HG03442 (cell line): Measurements from ENCODE around the gene SH3BP1.
"Not testable (repeated sequence)": the region's sequence is repeated elsewhere in the genome, so short reads cannot be mapped to it uniquely, and the experiment has no call there.

Experiments
- ATAC-seq: cut with Tn5 transposase; IDR thresholded peaks from one replicate; pipeline ENCODE4 v1.9.1; 2021; ENCODE audit warnings: mild to moderate bottlenecking, moderate library complexity; ENCODE audit not compliant: unreplicated experiment

The SH3BP1 gene

DNA sequence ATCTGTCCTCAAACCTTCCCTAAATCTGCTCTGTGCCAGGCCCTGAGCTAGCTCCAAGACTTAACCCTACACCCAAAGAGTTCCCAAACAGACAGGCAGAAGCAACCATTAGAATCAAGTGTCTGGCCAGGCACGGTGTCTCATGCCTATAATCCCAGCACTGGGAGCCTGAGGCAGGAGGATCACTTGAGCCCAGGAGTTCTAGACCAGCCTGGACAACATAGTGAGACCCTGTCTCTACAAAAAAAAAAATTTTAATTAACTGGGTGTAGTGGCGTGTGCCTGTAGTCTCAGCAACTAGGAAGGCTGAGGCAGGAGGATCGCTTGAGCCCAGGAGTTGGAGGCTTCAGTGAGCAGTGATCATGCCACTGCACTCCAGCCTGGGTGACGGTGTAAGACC is 17.1 kb downstream of the SH3BP1 start:
- not testable (repeated sequence) for ATAC-seq

DNA sequence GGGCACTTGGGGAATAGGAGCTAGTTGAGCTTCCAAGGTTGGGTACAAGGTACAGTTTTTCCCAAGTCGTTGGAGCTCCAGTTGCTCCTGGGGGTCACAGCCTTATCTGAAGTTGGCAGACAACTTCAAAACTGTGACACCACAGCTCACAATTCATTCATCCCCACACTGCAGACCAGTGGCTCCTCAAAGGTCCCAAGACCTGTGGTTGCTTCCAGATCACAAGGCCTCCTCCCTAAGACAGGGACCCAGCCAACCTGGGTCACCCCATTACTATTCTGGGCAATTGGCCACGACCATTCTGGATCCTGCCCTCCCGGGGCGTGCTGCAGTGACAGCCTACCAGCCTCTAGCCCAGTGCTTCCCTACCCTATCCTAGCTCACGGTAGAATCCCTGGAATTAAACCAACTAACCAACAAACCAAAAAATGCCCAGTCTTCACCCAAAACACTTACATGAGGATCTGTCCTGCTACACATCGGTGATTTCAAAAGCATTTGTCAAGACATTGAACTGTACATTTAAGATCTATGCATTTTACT is 18.2 kb downstream of the SH3BP1 start:
- no peak for ATAC-seq

DNA sequence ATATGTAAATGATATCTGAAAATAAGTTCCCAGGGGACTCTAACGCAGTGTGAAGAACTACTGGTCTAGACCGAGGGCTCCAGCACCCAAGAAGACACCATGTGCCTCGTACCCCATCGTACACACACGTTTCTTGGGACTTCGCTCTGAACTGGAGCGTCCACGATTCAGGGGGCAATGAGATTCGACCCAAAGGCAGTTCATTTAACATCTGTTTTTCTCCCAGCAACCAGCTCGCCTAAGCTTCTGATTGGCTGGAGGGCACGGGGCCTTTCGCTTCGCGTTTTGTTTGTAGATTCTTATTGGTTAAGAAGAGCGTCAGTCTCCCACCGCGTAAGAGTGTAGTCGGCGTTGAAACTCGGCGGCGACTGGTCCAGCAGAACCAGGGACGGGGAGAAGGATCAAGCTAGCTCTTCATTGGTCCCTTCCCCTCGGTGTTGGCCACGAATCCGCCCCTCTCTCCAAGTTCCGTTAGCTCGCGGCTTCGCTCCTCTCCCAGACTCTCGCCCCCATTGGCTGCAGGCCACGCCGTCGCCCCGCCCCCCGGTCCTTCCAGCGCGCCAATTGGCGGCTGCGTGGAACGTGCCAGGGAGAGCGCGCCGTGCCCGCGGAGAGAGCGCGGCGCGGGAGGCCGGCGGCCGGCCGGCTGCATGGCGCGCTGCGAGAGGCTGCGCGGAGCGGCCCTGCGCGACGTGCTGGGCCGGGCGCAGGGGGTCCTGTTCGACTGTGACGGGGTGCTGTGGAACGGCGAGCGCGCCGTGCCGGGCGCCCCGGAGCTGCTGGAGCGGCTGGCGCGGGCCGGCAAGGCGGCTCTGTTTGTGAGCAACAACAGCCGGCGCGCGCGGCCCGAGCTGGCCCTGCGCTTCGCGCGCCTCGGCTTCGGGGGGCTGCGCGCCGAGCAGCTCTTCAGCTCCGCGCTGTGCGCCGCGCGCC is 18.9 kb downstream of the SH3BP1 start, which contains the start of gene PDXP:
TSS of gene PDXP (plus strand) at position 591 of the 933 bp plus-strand sequence. CDS start at position 651, 60 bp downstream.
- ATAC-seq: peak; percentile 75

DNA sequence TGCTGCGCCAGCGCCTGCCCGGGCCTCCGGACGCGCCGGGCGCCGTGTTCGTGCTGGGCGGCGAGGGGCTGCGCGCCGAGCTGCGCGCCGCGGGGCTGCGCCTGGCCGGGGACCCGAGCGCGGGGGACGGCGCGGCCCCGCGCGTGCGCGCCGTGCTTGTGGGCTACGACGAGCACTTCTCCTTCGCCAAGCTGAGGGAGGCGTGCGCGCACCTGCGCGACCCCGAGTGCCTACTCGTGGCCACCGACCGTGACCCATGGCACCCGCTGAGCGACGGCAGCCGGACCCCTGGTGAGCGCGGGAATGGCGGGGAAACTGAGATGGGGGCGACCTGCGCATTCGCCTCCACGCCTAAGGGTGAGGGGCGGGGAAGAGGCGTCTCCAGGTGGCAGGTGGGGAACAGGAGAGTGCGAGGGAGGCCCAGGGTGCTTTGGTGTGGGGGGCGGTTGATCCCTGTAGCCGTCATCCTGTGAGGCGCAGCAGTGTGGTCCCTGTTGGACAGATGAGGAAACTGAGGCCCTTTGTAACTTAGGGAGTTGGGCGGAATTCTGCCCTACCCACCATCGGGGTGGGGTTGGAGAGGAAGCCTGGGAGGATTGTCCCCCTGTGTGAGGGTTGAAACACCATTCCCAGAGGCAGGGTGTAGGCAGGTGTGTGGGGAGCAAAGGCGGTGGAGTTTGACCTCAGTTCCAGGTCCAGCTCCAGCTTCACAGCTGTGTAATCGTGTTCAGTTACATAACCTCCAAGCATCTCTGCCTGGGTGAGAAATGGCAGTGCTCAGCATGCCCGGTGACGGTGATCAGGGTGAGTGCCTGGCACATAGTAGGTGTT is 19.8 kb downstream of the SH3BP1 start:
- peak; percentile 9 for ATAC-seq

DNA sequence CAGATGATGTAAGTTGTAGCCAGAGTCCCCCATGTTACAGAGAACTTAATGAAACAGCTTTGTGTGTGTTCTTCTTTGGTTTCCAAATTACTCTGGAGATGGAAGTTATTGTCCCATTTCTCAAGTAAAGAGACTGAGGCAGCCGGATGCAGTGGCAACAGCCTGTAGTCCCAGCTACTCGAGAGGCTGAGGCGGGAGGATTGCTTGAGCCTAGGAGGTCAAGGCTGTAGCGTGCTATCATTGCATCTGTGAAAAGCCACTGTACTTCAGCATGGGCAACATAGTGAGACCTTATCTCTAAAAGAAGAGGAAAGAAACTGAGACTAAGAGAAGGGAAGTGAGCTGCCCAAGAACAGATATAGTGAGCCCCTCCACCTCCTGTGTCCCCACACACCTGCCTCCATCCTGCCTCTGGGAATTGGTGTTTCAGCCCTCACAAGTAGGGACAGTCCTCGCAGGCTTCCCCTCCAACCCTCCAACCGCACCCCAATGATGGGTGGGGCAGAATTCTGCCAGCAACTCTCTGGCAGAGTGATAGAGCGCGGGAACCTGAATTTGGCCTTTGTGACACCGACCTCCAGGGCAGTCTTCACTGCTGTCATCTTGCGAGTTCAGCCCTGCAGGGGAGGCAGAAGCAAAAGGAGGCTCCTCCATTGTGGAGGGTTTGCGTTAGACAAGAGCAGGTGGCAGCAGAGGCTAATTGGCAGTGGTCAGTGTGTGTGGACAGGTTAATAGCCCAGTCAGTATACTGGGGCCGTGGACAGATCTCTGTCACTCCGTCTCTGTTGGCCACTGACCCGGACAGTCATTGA is 20.6 kb downstream of the SH3BP1 start:
- ATAC-seq: no peak

DNA sequence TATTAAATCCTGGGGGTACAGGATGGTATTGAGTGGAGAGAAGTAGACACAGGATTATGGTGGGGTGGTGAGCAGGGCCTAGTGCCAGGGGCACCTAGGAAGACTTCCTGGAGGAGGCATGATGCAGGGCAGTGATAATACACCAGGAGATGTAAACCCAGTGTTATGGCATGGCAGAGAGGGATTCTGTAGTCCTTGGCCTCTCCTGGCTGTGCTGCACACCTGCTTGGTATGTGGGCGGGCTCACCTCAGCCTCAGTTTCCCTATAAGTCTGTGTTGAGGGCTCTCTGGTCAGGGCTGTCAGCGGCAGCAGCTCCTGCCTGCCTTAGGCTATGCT is 21.2 kb downstream of the SH3BP1 start:
- ATAC-seq: no peak

DNA sequence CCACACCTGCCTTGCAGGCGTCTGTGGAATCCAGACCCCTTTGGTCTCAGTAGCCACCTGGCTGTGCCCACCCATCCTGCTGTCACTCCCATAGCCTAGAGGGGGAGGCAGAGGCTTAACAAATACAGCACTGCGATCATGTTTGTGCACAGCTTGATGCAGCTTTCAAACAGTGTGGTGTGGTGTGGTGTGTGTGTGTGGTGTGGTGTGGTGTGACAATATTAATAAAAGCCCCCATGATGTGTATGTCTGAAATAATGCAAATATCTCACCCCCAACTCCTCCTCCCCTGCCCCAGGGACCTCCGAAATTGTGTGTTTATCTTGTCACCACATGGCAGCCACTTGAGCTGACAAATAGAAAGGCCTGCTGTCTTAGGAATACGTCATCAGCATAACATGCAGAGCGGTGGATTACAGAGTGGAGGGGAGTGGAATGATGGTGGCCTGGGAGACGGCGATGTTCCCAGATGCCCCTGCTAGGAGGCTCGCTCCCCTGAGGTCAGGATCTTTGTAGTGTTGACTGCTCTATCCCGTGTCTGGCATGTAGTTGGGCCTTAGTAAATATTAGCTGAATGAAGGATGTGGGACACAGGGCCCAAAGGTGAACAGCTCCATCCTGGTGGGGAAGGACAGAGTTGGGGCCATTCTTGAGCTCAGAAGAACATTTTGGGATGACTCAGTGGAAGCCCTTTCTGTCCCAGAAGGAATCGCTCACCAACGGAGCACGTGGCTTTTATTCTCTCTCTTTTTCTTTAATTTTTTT is 21.9 kb downstream of the SH3BP1 start:
- no peak for ATAC-seq

DNA sequence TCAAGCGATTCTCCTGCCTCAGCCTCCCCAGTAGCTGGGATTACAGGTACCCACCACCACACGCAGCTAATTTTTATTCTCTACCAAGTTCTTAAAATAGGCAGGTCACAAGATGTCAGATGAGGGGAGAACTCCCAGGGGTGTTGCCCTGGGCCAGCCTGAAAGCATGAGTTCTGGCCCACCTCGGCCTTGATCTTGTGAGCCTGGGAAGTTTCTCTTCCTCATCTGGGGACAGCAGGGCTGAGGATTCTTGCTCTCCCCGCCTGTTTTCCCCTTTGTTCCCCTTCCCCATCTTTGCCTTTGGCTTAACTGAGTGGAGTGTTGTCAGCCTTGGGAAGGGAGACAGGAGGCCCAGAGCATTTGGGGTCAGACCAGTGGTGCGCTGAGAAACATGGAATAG is 22.6 kb downstream of the SH3BP1 start:
- no peak for ATAC-seq

DNA sequence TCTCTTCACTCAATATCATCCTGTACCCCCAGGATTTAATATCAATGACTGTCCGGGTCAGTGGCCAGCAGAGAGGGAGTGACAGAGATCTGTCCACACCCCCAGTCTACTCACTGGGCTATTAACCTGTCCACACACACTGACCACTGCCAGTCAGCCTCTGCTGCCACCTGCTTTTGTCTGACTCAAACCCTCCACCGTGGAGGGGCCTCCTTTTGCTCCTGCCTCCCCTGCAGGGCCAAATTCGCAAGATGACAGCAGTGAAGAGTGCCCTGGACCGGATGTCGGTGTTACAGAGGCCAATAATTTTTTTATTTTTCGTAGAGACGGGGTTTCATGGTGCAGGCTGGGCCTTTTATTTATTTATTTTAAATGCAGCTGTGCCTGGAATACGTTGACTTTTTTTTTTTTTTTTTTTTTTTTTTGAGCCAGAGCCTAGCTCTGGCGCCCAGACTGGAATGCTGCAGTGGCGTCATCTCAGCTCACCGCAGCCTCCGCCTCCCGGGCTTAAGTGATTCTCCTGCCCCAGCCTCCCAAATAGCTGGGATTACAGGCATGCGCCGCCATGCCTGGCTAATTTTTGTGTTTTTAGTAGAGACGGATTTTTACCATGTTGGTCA is 24.2 kb downstream of the SH3BP1 start:
- no peak for ATAC-seq

DNA sequence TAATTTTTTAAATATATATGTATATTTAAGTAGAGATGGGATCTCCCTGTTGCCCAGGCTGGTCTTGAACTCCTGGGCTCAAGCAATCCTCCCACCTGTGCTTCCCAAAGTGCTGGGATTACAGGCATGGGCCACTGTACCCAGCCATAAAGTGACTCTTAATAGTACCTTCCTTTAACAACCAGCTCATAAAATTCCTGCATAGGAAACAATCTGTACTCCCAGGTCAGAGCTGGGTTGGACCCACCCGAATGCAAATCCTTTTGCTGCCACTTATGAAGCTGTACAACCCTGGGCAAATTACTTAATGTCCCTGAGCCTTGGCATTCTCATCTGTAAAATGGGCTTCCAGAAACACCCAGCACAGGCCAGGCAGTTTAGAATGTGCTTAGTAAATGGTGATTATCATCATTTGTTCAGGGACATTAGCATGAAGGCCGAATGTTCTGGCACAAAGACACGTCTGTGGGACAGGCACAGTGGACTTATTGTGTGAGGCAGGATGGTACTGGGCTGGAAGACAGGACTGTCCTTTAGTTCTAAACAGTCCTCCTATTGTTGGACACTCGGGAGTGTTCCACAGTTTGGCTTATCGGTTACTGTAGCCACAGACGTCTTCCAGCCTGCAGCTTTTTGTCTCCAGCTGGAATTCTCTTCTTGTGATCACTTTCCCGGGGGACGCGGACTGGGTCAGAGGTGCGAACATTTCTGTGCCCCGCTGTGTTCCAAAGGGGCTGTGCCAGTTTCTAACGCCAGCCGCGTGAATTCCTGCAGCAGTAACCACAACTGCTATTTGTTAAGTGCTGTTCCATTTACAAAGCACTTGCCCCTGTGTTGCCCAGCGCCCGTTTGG is 25.0 kb downstream of the SH3BP1 start:
- ATAC-seq: no peak

DNA sequence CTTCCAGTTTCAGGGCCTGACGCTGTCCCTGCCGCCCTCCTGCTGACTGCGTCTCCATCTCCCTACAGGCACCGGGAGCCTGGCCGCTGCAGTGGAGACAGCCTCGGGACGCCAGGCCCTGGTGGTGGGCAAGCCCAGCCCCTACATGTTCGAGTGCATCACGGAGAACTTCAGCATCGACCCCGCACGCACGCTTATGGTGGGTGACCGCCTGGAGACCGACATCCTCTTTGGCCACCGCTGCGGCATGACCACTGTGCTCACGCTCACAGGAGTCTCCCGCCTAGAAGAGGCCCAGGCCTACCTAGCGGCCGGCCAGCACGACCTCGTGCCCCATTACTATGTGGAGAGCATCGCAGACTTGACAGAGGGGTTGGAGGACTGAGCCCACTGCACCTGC is 26.0 kb downstream of the SH3BP1 start:
- no peak for ATAC-seq

DNA sequence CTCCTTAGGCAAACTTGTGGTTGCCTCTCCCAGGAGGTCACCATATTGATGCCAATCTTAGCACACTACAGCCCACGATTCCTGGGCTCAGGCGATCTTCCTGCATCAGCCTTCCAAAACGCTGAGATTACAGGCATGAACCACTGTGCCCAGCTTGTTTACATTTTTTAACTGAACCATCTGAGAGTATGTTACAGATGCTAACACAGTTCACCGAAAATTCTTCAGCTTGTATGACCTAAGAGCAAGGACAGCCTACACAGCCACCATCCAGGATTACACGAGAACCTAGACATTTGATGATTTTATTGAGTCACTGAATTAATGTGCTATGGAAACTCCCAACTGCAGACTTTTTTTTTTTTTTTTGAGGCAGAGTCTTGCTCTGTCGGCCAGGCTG is 30.1 kb downstream of the SH3BP1 start:
- ATAC-seq: no peak

DNA sequence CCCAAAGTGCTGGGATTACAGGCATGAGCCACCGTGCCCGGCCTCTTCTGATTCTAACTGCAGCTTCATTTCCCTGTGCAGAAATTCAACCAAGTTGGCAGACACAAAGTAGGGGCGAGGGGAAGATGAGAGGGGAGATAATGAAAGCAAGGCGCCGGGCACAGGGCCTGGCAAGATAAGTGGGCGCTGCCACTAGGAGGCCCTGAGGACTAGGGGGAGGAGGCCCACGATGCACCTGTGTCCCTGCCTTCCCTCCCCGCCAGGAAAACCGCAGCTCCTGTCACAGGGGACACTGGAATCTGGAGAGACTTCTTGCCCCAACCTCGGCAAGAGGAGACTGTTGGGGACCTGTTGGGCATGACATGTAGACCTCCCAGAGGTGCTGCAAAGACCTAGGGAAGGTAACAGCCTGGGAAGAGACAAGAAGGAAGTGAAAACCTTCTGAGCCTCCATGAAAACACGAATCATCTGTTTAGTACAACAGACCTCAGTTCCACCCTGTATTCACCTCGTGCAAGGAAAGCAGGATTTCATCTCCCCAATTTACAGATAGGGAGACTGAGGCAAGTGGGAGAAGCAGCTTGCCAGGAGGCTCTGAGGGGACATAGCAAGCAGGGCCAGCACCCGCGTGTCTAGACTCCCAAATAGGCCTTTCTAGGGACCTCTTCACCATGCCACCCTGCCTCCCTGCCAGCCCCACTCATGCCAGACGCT is 32.9 kb downstream of the SH3BP1 start:
- ATAC-seq: no peak

DNA sequence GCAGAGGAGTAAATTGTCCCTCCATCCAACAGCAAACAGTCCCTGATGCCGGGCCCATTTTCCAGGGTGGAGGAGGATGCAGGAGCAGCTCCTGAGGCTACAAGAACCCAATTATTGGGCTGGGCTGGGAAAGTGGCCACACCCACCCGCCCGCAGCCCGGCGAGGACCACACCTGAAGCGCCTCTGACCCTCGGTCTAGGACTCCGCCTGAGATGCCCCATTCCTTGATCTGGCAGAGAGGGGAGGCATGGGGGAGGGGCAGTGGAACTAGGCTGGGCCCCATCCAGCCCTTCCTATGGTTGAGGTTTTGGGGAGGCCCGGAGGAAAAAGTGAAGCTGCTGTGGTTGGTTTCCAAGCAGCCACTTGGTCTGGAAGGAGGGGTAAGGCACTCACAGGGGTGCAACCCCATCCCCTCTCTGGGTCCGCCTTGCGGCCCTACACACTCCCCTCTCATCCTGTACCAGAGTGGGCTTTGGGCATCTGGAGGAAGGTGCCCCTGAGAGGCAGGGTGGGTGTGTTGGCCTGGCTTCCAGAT is 33.5 kb downstream of the SH3BP1 start:
- no peak for ATAC-seq

DNA sequence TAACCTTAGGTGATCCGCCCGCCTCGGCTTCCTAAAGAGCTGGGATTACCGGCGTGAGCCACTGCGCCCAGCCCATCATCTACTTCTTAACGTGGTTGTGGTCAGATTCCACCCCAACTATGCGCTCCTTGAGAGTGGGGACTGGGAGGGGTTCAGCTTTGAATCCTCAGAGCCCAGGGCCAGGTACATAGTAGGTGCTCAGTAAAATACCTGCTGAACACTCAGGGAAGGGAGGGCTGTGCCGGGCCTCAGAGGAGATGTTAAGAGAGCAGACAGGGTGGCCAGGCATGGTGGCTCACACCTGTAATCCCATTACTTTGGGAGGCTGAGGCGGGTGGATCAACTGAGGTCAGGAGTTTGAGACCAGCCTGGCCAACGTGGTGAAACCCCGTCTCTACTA is 34.8 kb downstream of the SH3BP1 start:
- no peak for ATAC-seq

DNA sequence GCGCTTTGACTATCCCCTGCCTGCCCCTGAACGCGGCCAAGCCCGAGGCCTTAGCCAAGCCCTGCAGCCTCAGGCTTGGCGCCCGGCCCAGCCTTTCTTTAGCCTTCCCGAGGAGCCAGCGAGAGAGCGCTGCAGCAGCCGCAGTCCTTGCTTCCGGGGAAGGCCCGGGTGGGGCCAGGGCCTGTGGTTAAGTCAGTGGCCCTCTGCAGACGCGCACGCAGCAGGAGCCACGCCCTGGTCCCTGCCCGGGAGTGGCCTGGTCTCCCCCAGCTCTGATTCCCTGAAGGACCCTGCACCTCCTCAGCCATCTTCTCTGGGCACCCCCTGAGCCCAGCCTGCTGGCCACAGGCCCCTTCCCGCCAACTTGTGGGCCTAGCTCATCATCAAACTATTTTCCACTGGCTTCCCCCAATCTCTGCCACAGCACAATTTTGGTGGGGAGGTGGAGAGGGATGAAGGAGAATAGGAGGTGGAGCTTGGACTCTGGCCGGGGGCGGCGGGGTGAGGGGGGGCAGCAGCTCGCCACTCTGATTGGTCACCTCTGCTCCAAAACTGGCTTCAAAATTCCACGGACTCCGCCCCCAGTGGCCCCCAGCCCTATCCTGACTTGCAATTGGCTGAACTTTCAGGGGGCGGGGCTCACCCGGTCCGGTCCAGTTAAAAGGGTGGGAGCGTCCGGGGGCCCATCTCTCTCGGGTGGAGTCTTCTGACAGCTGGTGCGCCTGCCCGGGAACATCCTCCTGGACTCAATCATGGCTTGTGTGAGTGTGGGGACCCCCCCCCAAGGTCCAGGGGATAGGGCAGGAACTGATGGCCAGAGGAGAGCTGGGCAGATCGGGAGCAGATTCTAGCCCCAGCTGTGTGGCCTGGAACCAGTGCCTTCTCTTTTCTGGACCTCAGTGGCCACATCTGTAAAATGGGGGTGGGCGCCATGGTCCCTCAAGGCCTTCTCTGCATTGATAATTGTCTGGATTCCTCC is 35.8 kb downstream of the SH3BP1 start, which contains the start of gene LGALS1:
TSS of gene LGALS1 (plus strand) at position 686 of the 979 bp plus-strand sequence. CDS start at position 753, 67 bp downstream.
- peak; percentile 42 for ATAC-seq
